ENCODE data around the gene DCUN1D3. TPM values are rescaled to one million over a fixed set of nuclear protein-coding genes. Genes with fewer than 3 reads are reported as not detected.
"Not testable (repeated sequence)": the region's sequence is repeated elsewhere in the genome, so short reads cannot be mapped to it uniquely, and the experiment has no call there.

The DCUN1D3 gene, protein sequence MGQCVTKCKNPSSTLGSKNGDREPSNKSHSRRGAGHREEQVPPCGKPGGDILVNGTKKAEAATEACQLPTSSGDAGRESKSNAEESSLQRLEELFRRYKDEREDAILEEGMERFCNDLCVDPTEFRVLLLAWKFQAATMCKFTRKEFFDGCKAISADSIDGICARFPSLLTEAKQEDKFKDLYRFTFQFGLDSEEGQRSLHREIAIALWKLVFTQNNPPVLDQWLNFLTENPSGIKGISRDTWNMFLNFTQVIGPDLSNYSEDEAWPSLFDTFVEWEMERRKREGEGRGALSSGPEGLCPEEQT
- 10 to 100 TPM; 10.8 to 21.6 (median 16.2) TPM for total RNA-seq
- polyA plus RNA-seq, result 1 to 10 TPM; 3.0 to 5.0 (median 3.9) TPM

DNA sequence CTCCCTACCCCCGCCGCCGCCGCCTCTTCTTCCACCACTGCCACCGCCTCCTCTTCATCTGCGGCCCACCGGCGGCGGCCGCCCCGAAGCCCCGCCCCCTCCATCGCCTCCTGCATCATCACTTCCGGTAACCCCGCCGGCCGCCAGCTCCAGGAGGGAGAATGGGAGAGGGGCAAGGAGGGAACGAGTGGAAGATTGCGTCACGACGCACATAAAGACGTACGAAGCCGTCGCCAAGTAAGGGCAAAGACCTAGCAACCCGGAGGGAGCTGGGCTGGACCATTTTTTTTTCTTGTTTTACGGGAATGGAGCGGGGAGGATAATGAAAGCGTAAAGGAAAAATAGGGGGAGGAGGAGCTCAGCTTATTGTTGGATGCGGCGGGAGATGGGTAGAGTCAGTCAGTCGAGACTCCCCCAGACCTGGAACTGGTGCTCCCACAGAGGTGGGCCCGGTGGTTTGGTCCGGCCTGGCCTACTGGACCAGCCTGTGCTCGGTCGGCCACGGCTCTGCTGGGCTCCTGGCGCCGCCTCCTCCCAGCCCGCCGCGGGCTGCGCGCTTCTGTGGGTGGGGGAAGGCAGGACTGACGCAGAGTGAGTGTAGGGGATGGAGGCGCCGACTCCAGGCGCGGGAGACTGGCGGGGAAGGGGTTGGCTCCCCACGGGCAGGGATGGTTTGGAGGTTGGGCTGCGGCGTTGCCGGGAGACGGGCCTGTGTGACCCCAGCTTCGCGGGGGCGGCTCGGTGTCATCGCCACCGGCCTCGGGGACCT is at the start of gene DCUN1D3, which contains the start of gene LYRM1:
Gene DCUN1D3, minus strand, starts transcription at position 60 of the 769 bp plus-strand sequence. CDS start 37,820 bp downstream, outside the sequence.
Gene LYRM1, plus strand, starts transcription at position 473 of the 769 bp plus-strand sequence. CDS start 14,785 bp downstream, outside the sequence.
- peaks cover 0 to 78% (median 71%) of the 10 kb centered on the region in 4 donors for H3K4me1 ChIP-seq
- 0 to 1% methylated on average over 62 of the region's 62 CpGs for WGBS, 2 donors

GRCh38 chr16:20949660-20950059 is 49.5 kb upstream of the DCUN1D3 start:
- Histone ChIP-seq H3K36me3 (no peaks in the 10 kb centered on the region), H3K9me3 (no peaks in the 10 kb centered on the region), H3K27ac (no peak overlapping the region), H3K4me1 (no peaks in the 10 kb centered on the region), H3K4me3 (no peak overlapping the region), H3K27me3 (no peaks in the 10 kb centered on the region)
- no peak for DNase-seq
- WGBS, 2 donors, result 61 to 82% methylated on average over 3 of the region's 3 CpGs
- TF ChIP-seq POLR2AphosphoS5 (IDR thresholded peaks at IDR 0.05) (no peak), EP300 (IDR thresholded peaks at IDR 0.05) (no peak), POLR2A (IDR thresholded peaks at IDR 0.05) (no peak), CTCF (IDR thresholded peaks at IDR 0.05) (no peak)
- intact Hi-C loops (cut with DNase I), result no loop called here

More for the DNA sequence above, at the start of gene DCUN1D3, which contains the start of gene LYRM1:
- DNase-seq, result peak; percentile 99
- H3K36me3 ChIP-seq, result peaks cover 0 to 11% (median 0%) of the 10 kb centered on the region in 4 donors
- intact Hi-C loops (cut with DNase I), result loop anchor here (2.0 to 10.0 kb wide), 5 partner anchors 32 to 257 kb away; partner anchors contain the start of genes ERI2, LDAF1, REXO5 and THUMPD1
- H3K27ac ChIP-seq, result peak within 1 kb of the TSS; percentile 96 to 99 (median 98)
- no peak for TF ChIP-seq CTCF (IDR thresholded peaks at IDR 0.05)
- peak in 3 of 4 donors; percentile 25 to 79 (median 62) for TF ChIP-seq EP300 (IDR thresholded peaks at IDR 0.05)
- peak; percentile 93 to 99 (median 96) for TF ChIP-seq POLR2AphosphoS5 (IDR thresholded peaks at IDR 0.05)
- peak; percentile 96 for TF ChIP-seq POLR2A (IDR thresholded peaks at IDR 0.05)
- H3K4me3 ChIP-seq, result peak within 1 kb of the TSS; percentile 75 to 91 (median 80)
- no peaks in the 10 kb centered on the region for H3K27me3 ChIP-seq
- no peaks in the 10 kb centered on the region for H3K9me3 ChIP-seq

DNA sequence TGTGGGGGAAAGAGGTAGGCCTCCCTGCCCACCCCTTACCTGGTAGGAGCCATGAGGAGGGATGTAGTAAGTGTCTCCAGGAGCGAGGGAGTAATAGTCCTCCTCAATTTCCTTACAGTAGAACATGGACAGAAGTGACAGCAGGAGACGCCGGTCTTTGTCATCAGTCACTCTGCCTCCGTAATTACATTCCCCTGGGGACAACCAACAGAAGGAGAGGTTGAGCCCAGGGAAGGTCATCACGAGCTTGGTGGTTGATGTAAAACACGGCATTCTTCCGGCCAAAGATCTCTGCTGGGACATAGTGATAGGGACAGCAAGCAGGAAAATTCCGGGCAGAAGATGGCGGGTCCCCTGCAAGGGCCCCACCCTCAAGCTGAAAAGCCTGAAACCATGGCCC is 48.3 kb upstream of the DCUN1D3 start:
- Histone ChIP-seq H3K27ac (no peak overlapping the region), H3K9me3 (no peaks in the 10 kb centered on the region), H3K27me3 (no peaks in the 10 kb centered on the region), H3K4me3 (no peak overlapping the region), H3K36me3 (no peaks in the 10 kb centered on the region), H3K4me1 (no peaks in the 10 kb centered on the region)
- WGBS, 2 donors, result 92 to 97% methylated on average over 9 of the region's 9 CpGs
- DNase-seq, result no peak
- no peak for TF ChIP-seq POLR2A (IDR thresholded peaks at IDR 0.05)
- no peak for TF ChIP-seq EP300 (IDR thresholded peaks at IDR 0.05)
- no peak for TF ChIP-seq POLR2AphosphoS5 (IDR thresholded peaks at IDR 0.05)
- no peak for TF ChIP-seq CTCF (IDR thresholded peaks at IDR 0.05)
- intact Hi-C loops (cut with DNase I), result no loop called here

GRCh38 chr16:20946015-20946629 is 46.0 kb upstream of the DCUN1D3 start:
- Histone ChIP-seq H3K27ac (no peak overlapping the region), H3K9me3 (no peaks in the 10 kb centered on the region), H3K4me3 (no peak overlapping the region), H3K36me3 (no peaks in the 10 kb centered on the region), H3K4me1 (no peaks in the 10 kb centered on the region), H3K27me3 (no peaks in the 10 kb centered on the region)
- intact Hi-C loops (cut with DNase I), result no loop called here
- TF ChIP-seq CTCF (IDR thresholded peaks at IDR 0.05), result no peak
- TF ChIP-seq POLR2A (IDR thresholded peaks at IDR 0.05), result no peak
- no peak for TF ChIP-seq POLR2AphosphoS5 (IDR thresholded peaks at IDR 0.05)
- no peak for TF ChIP-seq EP300 (IDR thresholded peaks at IDR 0.05)
- WGBS, 2 donors, result 91% methylated on average over 8 of the region's 8 CpGs
- DNase-seq, result no peak

- H3K4me1 ChIP-seq; H3K27me3 ChIP-seq; H3K36me3 ChIP-seq; H3K9me3 ChIP-seq; DNase-seq; intact Hi-C loops (cut with DNase I); H3K4me3 ChIP-seq; H3K27ac ChIP-seq: not testable (repeated sequence)
- 96% methylated on average over 11 of the region's 11 CpGs for WGBS, 2 donors
Measured at GRCh38 chr16:20945575-20945875, 45.4 kb upstream of the DCUN1D3 start.
